Measurements from ENCODE around the gene ICE1.
"Not testable (repeated sequence)": the region's sequence is repeated elsewhere in the genome, so short reads cannot be mapped to it uniquely, and the experiment has no call there.

The ICE1 gene

GRCh38 chr5:5494489-5495402 is 72.3 kb downstream of the ICE1 start:
- peak; percentile 51 for DNase-seq

GRCh38 chr5:5497152-5497788 is 74.8 kb downstream of the ICE1 start:
- DNase-seq: peak; percentile 78

- DNase-seq: no peak
Observed at GRCh38 chr5:5499442-5499841, 77.0 kb downstream of the ICE1 start.

- no peak for DNase-seq
Observed at GRCh38 chr5:5504325-5504724, 81.8 kb downstream of the ICE1 start.

GRCh38 chr5:5505815-5506214 is 83.3 kb downstream of the ICE1 start:
- DNase-seq: no peak

GRCh38 chr5:5508391-5508790 is 85.9 kb downstream of the ICE1 start:
- no peak for DNase-seq

- DNase-seq: no peak
Observed at GRCh38 chr5:5511904-5512416, 89.5 kb downstream of the ICE1 start.

- DNase-seq: no peak
Observed at GRCh38 chr5:5512543-5512942, 90.1 kb downstream of the ICE1 start.

- not testable (repeated sequence) for DNase-seq
Observed at GRCh38 chr5:5520622-5521021, 98.1 kb downstream of the ICE1 start.

GRCh38 chr5:5521029-5521428 is 98.6 kb downstream of the ICE1 start:
- DNase-seq: no peak

- DNase-seq: no peak
Observed at GRCh38 chr5:5521478-5521877, 99.0 kb downstream of the ICE1 start.

GRCh38 chr5:5522336-5522735 is 99.9 kb downstream of the ICE1 start:
- no peak for DNase-seq

GRCh38 chr5:5523066-5523505 is 100.6 kb downstream of the ICE1 start:
- no peak for DNase-seq

GRCh38 chr5:5524327-5524726 is 101.8 kb downstream of the ICE1 start:
- no peak for DNase-seq

GRCh38 chr5:5531371-5531770 is 108.9 kb downstream of the ICE1 start:
- DNase-seq: no peak

GRCh38 chr5:5532306-5533076 is 110.0 kb downstream of the ICE1 start:
- DNase-seq: no peak

GRCh38 chr5:5533927-5534326 is 111.5 kb downstream of the ICE1 start:
- no peak for DNase-seq

GRCh38 chr5:5534333-5534732 is 111.9 kb downstream of the ICE1 start:
- no peak for DNase-seq

GRCh38 chr5:5536871-5537270 is 114.4 kb downstream of the ICE1 start:
- DNase-seq: no peak

GRCh38 chr5:5537426-5537825 is 114.9 kb downstream of the ICE1 start:
- peak; percentile 31 for DNase-seq

GRCh38 chr5:5539590-5539989 is 117.1 kb downstream of the ICE1 start:
- no peak for DNase-seq

Data from retina (tissue), 1 donor.